HG03135 (cell line): ENCODE data around the gene GGCX.
"Not testable (repeated sequence)": the region's sequence is repeated elsewhere in the genome, so short reads cannot be mapped to it uniquely, and the experiment has no call there.

Source experiments
- ATAC-seq: cut with Tn5 transposase; IDR thresholded peaks from one replicate; pipeline ENCODE4 v1.9.1; 2021; ENCODE audit warnings: mild to moderate bottlenecking, moderate library complexity; ENCODE audit not compliant: unreplicated experiment

The GGCX gene

GRCh38 chr2:85561280-85562212 lies at the start of gene GGCX:
GGCX (minus strand) TSS chr2:85561493; CDS start chr2:85561428, 65 bp downstream.
- ATAC-seq, result peak; percentile 86

- no peak for ATAC-seq
Measured at GRCh38 chr2:85607268-85608215, 46.2 kb upstream of the GGCX start.

- ATAC-seq, result no peak
Measured at GRCh38 chr2:85606116-85606455, 44.8 kb upstream of the GGCX start.

- ATAC-seq, result no peak
Measured at GRCh38 chr2:85605406-85606115, 44.3 kb upstream of the GGCX start.

GRCh38 chr2:85604568-85605339 lies 43.5 kb upstream of the GGCX start:
- ATAC-seq, result no peak

- ATAC-seq, result not testable (repeated sequence)
Measured at GRCh38 chr2:85604133-85604444, 42.8 kb upstream of the GGCX start.

- ATAC-seq, result peak; percentile 95
Measured at GRCh38 chr2:85602476-85603234, 41.4 kb upstream of the GGCX start, which contains the start of gene TMEM150A. TMEM150A (minus strand) TSS chr2:85602698; CDS start chr2:85601948, 750 bp downstream.

- ATAC-seq, result peak; percentile 39
Measured at GRCh38 chr2:85601771-85602475, 40.6 kb upstream of the GGCX start.

GRCh38 chr2:85600951-85601770 lies 39.9 kb upstream of the GGCX start:
- ATAC-seq, result no peak

- no peak for ATAC-seq
Measured at GRCh38 chr2:85600235-85600575, 38.9 kb upstream of the GGCX start.

- no peak for ATAC-seq
Measured at GRCh38 chr2:85599468-85600234, 38.4 kb upstream of the GGCX start.

- ATAC-seq, result no peak
Measured at GRCh38 chr2:85598594-85599340, 37.5 kb upstream of the GGCX start.

GRCh38 chr2:85597241-85597640 lies 35.9 kb upstream of the GGCX start:
- ATAC-seq, result no peak

GRCh38 chr2:85596486-85597143 lies 35.3 kb upstream of the GGCX start:
- ATAC-seq, result no peak

GRCh38 chr2:85596026-85596333 lies 34.7 kb upstream of the GGCX start:
- ATAC-seq, result no peak

- ATAC-seq, result peak; percentile 98
Measured at GRCh38 chr2:85595301-85596025, 34.2 kb upstream of the GGCX start, which contains the start of gene RNF181. RNF181 (plus strand) TSS chr2:85595745; CDS start chr2:85595764, 19 bp downstream.
